ENCODE measurements around the gene KIF21B. TPM values are rescaled to one million over a fixed set of nuclear protein-coding genes. Genes with fewer than 3 reads are reported as not detected.

KIF21B gene, protein sequence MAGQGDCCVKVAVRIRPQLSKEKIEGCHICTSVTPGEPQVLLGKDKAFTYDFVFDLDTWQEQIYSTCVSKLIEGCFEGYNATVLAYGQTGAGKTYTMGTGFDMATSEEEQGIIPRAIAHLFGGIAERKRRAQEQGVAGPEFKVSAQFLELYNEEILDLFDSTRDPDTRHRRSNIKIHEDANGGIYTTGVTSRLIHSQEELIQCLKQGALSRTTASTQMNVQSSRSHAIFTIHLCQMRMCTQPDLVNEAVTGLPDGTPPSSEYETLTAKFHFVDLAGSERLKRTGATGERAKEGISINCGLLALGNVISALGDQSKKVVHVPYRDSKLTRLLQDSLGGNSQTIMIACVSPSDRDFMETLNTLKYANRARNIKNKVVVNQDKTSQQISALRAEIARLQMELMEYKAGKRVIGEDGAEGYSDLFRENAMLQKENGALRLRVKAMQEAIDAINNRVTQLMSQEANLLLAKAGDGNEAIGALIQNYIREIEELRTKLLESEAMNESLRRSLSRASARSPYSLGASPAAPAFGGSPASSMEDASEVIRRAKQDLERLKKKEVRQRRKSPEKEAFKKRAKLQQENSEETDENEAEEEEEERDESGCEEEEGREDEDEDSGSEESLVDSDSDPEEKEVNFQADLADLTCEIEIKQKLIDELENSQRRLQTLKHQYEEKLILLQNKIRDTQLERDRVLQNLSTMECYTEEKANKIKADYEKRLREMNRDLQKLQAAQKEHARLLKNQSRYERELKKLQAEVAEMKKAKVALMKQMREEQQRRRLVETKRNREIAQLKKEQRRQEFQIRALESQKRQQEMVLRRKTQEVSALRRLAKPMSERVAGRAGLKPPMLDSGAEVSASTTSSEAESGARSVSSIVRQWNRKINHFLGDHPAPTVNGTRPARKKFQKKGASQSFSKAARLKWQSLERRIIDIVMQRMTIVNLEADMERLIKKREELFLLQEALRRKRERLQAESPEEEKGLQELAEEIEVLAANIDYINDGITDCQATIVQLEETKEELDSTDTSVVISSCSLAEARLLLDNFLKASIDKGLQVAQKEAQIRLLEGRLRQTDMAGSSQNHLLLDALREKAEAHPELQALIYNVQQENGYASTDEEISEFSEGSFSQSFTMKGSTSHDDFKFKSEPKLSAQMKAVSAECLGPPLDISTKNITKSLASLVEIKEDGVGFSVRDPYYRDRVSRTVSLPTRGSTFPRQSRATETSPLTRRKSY (N-terminal part only)
- total RNA-seq (10 to 100 TPM; 37.5 to 37.6 TPM), polyA plus RNA-seq (9.9 TPM)

DNA sequence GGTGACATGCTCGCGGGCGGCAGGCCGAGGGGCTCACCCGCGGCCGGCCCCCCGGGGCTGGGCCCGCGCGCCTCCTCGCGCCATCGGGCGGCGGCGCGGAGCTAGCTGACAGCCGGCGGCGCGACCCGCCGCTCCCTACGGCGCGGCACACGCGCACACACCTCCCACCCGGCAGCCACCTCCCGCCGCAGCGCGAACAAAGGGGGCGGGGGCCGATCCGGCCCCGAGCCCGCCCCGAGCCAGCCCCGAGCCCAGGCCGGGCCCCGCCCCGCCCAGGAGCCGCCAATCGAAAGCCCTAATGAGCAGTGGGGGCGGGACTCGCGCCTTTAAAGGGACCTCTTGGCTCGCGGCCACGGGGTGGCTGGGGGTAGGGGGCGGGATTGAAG, at the start of gene KIF21B:
TSS of gene KIF21B (minus strand) at position 198 of the 386 bp plus-strand sequence. CDS start 331 bp downstream, outside the sequence.
- Histone ChIP-seq H3K9me3 (ENCODE audit: low read length) (no peaks in the 10 kb centered on the region), H3K27ac (ENCODE audit: low read depth, low read length) (peak within 1 kb of the TSS; percentile 73), H3K4me3 (ENCODE audit: low read length) (peak within 1 kb of the TSS; percentile 92), H3K27me3 (ENCODE audit: insufficient read depth, low read length, poor library complexity, severe bottlenecking) (no peaks in the 10 kb centered on the region), H3K4me1 (ENCODE audit: insufficient read depth, low read length) (peaks cover 59% of the 10 kb centered on the region), H3K36me3 (ENCODE audit: insufficient read depth, low read length) (no peaks in the 10 kb centered on the region)
- Mint-ChIP-seq H3K27ac (peak within 1 kb of the TSS; percentile 90 to 100 (median 96)), H3K4me3 (peak within 1 kb of the TSS; percentile 92 to 99 (median 97)), H3K4me1 (peaks cover 53 to 78% (median 60%) of the 10 kb centered on the region in 3 donors), H3K27me3 (peaks cover 0 to 2% of the 10 kb centered on the region in 2 donors), H3K36me3 (peaks cover 0 to 11% (median 2%) of the 10 kb centered on the region in 3 donors), H3K9me3 (no peaks in the 10 kb centered on the region)
- POLR2A ChIA-PET, result interaction anchor here (0.8 to 1.8 kb wide), 2 partner anchors 13 to 130 kb away, joined by 3 to 4 read pairs; partner anchors contain the start of gene TMEM9
- peak; percentile 88 to 94 (median 91) for DNase-seq
- CTCF ChIA-PET, result interaction anchor here (0.5 to 7.0 kb wide), 6 partner anchors 13 to 597 kb away, joined by 3 to 63 read pairs (median 4); no protein-coding TSS in a partner anchor

DNA sequence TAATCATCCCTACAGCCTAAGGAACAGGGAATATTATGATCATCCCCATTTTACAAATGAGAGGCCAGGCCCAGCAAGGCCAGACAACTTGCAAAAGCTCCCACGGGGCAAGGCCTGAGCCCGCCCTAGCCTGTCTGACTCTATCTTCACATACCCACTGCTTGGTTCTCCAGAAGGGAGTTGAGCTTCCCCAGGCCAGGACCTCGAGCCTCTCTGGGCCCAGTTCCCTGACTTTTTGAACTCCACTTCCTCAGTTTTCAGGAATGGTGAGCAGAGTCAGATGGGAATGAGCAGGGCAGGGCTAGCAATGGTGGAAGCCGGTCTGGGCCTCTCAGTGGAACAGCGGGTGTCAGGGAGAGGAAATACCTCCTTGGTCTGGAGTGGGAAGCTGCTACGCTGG, 49.4 kb upstream of the KIF21B start:
- H3K27ac ChIP-seq (ENCODE audit: low read depth, low read length), result no peak overlapping the region
- H3K4me1 ChIP-seq (ENCODE audit: insufficient read depth, low read length), result no peaks in the 10 kb centered on the region
- CTCF ChIA-PET, result no interaction called here
- Mint-ChIP-seq H3K27me3 (peaks cover 3 to 6% of the 10 kb centered on the region in 2 donors), H3K36me3 (no peaks in the 10 kb centered on the region), H3K27ac (no peak overlapping the region), H3K4me3 (no peak overlapping the region), H3K4me1 (no peaks in the 10 kb centered on the region), H3K9me3 (no peaks in the 10 kb centered on the region)
- no peak overlapping the region for H3K4me3 ChIP-seq (ENCODE audit: low read length)
- no peaks in the 10 kb centered on the region for H3K27me3 ChIP-seq (ENCODE audit: insufficient read depth, low read length, poor library complexity, severe bottlenecking)
- POLR2A ChIA-PET, result no interaction called here
- no peak for DNase-seq
- H3K36me3 ChIP-seq (ENCODE audit: insufficient read depth, low read length), result no peaks in the 10 kb centered on the region
- H3K9me3 ChIP-seq (ENCODE audit: low read length), result no peaks in the 10 kb centered on the region

DNA sequence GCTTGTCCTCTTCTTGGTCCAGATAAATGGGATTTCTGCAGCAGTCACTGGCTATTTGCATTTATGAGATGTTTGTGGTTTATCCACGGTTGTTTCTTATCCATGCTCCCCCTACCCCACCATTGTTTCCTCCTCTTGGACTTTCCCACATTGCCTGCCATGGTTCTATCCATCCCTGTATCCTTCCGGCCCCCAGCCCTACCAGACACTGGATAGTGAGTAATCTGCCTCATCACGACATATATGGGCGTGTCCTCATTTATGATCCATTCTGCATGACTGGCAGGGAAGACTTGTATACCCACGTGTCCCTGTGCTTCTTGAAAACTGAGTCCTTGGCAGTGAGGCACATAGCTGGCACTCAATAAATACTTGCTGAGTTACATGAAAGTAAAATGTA, 48.6 kb upstream of the KIF21B start:
- CTCF ChIA-PET, result interaction anchor here (1.2 kb wide), 1 partner anchor 8 kb away, joined by 4 read pairs; no protein-coding TSS in a partner anchor
- peaks cover 7 to 11% of the 10 kb centered on the region in 2 donors for H3K27me3 Mint-ChIP-seq
- H3K9me3 Mint-ChIP-seq, result no peaks in the 10 kb centered on the region
- DNase-seq, result no peak
- POLR2A ChIA-PET, result no interaction called here
- no peaks in the 10 kb centered on the region for H3K4me1 Mint-ChIP-seq
- Histone ChIP-seq H3K9me3 (ENCODE audit: low read length) (no peaks in the 10 kb centered on the region), H3K36me3 (ENCODE audit: insufficient read depth, low read length) (no peaks in the 10 kb centered on the region), H3K4me1 (ENCODE audit: insufficient read depth, low read length) (no peaks in the 10 kb centered on the region), H3K27me3 (ENCODE audit: insufficient read depth, low read length, poor library complexity, severe bottlenecking) (no peaks in the 10 kb centered on the region), H3K4me3 (ENCODE audit: low read length) (no peak overlapping the region), H3K27ac (ENCODE audit: low read depth, low read length) (no peak overlapping the region)
- no peak overlapping the region for H3K27ac Mint-ChIP-seq
- no peaks in the 10 kb centered on the region for H3K36me3 Mint-ChIP-seq
- H3K4me3 Mint-ChIP-seq, result no peak overlapping the region

DNA sequence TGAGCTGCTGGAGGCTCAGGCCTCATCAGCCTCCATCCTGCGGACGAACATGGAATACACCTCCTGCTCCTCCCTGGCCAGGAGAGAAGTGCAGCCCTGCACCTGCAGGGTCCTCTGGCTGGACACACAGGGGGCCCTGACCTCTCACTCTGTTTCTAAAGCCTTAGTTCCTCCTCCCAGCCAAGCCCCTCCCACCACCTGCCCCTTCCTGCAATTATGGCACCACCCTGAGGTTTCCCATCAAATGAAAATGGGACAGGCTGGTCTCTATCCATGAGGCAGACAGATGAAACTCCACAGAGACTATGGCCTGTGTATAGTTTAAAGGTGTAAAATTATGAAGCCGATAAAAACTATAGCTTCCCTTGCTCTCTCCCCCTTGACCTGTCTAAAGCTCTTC, 46.1 kb upstream of the KIF21B start:
- ChIA-PET CTCF (interaction anchor here (0.6 to 1.9 kb wide), 3 partner anchors 17 to 45 kb away, joined by 3 to 5 read pairs (median 3); no protein-coding TSS in a partner anchor), POLR2A (no interaction called here)
- no peak overlapping the region for H3K4me3 Mint-ChIP-seq
- H3K9me3 Mint-ChIP-seq, result no peaks in the 10 kb centered on the region
- no peaks in the 10 kb centered on the region for H3K36me3 Mint-ChIP-seq
- H3K9me3 ChIP-seq (ENCODE audit: low read length), result no peaks in the 10 kb centered on the region
- no peaks in the 10 kb centered on the region for H3K36me3 ChIP-seq (ENCODE audit: insufficient read depth, low read length)
- no peak for DNase-seq
- no peak overlapping the region for H3K27ac Mint-ChIP-seq
- H3K27me3 ChIP-seq (ENCODE audit: insufficient read depth, low read length, poor library complexity, severe bottlenecking), result no peaks in the 10 kb centered on the region
- no peaks in the 10 kb centered on the region for H3K4me1 ChIP-seq (ENCODE audit: insufficient read depth, low read length)
- peaks cover 8 to 17% of the 10 kb centered on the region in 2 donors for H3K27me3 Mint-ChIP-seq
- no peaks in the 10 kb centered on the region for H3K4me1 Mint-ChIP-seq
- H3K27ac ChIP-seq (ENCODE audit: low read depth, low read length), result no peak overlapping the region
- no peak overlapping the region for H3K4me3 ChIP-seq (ENCODE audit: low read length)

DNA sequence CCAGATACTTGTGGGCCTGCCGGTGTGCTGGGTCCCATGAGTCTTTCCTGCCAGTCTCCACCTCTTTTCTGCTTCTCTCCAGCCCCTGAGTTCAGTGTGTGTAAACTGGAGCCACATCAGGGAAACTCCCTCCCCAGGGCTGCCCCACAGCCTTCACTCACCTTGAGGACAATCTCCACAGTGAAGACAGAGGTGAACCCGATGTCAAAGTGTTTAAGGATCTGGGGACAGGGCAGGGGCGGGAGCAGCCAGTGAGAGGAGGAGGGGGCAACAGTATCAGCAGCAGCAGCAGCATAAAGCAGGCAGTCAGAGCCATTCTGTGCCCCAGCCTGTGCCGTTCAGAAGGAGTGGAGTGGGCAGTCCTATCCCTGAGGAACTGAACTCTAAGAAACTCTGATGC, 45.5 kb upstream of the KIF21B start:
- Mint-ChIP-seq H3K9me3 (no peaks in the 10 kb centered on the region), H3K36me3 (no peaks in the 10 kb centered on the region), H3K4me3 (no peak overlapping the region), H3K27ac (no peak overlapping the region), H3K27me3 (peaks cover 8 to 17% of the 10 kb centered on the region in 2 donors), H3K4me1 (no peaks in the 10 kb centered on the region)
- Histone ChIP-seq H3K27ac (ENCODE audit: low read depth, low read length) (no peak overlapping the region), H3K36me3 (ENCODE audit: insufficient read depth, low read length) (no peaks in the 10 kb centered on the region), H3K27me3 (ENCODE audit: insufficient read depth, low read length, poor library complexity, severe bottlenecking) (no peaks in the 10 kb centered on the region), H3K4me3 (ENCODE audit: low read length) (no peak overlapping the region), H3K4me1 (ENCODE audit: insufficient read depth, low read length) (no peaks in the 10 kb centered on the region), H3K9me3 (ENCODE audit: low read length) (no peaks in the 10 kb centered on the region)
- DNase-seq, result no peak
- POLR2A ChIA-PET, result no interaction called here
- CTCF ChIA-PET, result no interaction called here

DNA sequence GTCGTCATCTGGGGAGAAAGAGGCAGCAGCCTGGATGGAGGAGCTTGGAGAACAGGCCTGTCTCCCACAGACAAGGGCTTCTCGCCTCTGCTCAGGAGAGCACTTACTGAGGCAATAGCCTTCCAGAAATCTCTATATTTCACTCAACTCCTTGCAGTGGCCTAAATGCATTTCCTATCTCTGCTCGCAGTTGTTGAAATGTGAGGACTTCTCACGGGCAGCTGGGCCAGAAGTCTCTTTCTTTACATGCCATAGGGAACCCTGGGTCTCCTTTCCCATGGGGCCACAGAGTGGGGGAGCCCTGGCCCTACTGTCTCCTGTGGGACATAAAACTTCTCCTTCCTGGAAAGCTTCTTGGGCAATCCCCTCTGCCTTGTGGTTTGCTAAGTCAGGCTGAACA, 43.5 kb upstream of the KIF21B start:
- no peak overlapping the region for H3K4me3 ChIP-seq (ENCODE audit: low read length)
- Mint-ChIP-seq H3K27ac (no peak overlapping the region), H3K27me3 (peaks cover 8 to 17% of the 10 kb centered on the region in 2 donors), H3K36me3 (no peaks in the 10 kb centered on the region), H3K4me1 (no peaks in the 10 kb centered on the region), H3K9me3 (no peaks in the 10 kb centered on the region), H3K4me3 (no peak overlapping the region)
- no peaks in the 10 kb centered on the region for H3K4me1 ChIP-seq (ENCODE audit: insufficient read depth, low read length)
- no peak for DNase-seq
- CTCF ChIA-PET, result no interaction called here
- POLR2A ChIA-PET, result no interaction called here
- H3K36me3 ChIP-seq (ENCODE audit: insufficient read depth, low read length), result no peaks in the 10 kb centered on the region
- no peaks in the 10 kb centered on the region for H3K9me3 ChIP-seq (ENCODE audit: low read length)
- no peak overlapping the region for H3K27ac ChIP-seq (ENCODE audit: low read depth, low read length)
- H3K27me3 ChIP-seq (ENCODE audit: insufficient read depth, low read length, poor library complexity, severe bottlenecking), result no peaks in the 10 kb centered on the region

DNA sequence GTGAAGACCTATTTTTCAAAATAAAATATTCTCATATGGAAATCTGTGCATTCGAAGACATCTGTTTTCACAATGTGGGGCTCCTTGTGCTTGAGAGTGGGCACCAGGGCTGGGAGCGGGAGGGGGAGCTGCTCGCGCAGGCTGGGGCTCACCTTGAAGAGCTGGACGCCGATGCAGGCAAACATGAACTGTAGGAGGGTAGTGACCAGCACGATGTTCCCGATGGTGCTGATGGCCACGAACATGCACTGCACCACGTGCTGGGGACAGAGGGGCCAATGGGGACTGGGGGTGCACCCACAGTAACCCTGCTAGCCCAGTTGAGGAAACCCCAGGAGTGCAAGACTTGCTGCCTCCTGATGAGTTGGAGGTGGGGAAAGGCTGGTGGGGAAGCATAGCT, 42.2 kb upstream of the KIF21B start:
- no peak for DNase-seq
- Histone ChIP-seq H3K4me3 (ENCODE audit: low read length) (no peak overlapping the region), H3K27me3 (ENCODE audit: insufficient read depth, low read length, poor library complexity, severe bottlenecking) (no peaks in the 10 kb centered on the region), H3K27ac (ENCODE audit: low read depth, low read length) (no peak overlapping the region), H3K9me3 (ENCODE audit: low read length) (no peaks in the 10 kb centered on the region), H3K36me3 (ENCODE audit: insufficient read depth, low read length) (no peaks in the 10 kb centered on the region), H3K4me1 (ENCODE audit: insufficient read depth, low read length) (no peaks in the 10 kb centered on the region)
- ChIA-PET POLR2A (no interaction called here), CTCF (no interaction called here)
- Mint-ChIP-seq H3K4me1 (no peaks in the 10 kb centered on the region), H3K4me3 (no peak overlapping the region), H3K27ac (no peak overlapping the region), H3K27me3 (peaks cover 8 to 17% of the 10 kb centered on the region in 2 donors), H3K9me3 (no peaks in the 10 kb centered on the region), H3K36me3 (no peaks in the 10 kb centered on the region)
